ENCODE measurements around the gene TTYH3.
"Not testable (repeated sequence)": the region's sequence is repeated elsewhere in the genome, so short reads cannot be mapped to it uniquely, and the experiment has no call there.

TTYH3 gene

DNA sequence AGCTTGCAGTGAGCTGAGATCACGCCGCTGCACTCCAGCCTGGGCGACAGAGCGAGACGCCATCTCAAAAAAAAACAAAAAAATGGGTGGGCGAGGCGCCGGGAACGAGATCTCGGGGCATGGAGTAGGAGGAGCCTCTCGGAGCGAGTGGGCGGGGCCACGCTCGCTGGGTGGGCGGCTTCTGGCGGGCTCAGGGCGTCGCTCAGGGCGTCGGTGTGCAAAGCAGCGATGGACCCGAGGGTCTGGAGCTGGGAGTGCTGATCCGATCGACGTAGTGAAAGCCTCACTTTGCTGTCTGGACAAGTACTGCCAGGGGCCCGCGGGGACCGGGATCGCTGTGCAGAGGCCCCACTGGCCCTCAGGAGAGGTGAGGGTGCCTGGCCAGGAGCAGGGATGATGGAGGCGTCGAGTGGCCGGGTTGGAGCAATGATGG, 33.6 kb downstream of the TTYH3 start:
- DNase-seq (ENCODE audit: low spot score) = no peak

DNA sequence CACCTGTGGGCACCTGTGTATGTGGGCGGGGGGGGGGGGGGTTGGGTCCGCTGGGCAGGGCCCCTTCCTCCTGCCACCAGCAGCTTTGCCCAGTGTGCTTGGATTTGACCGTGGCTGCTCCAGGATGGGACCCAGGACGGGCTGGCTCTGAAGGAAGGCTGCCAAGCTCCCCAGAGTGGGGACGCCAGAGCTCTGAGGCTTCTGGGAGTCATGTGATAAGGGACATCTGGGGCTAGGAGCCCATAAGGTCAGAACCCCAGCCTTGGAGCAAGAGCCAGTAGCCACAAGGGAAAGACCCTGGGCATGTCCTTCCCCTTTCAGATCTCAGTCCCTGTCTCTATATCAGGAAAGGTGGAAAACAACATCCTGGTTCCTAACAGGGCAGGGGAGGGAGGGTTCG, 34.4 kb downstream of the TTYH3 start:
- no peak for DNase-seq (ENCODE audit: low spot score)

DNA sequence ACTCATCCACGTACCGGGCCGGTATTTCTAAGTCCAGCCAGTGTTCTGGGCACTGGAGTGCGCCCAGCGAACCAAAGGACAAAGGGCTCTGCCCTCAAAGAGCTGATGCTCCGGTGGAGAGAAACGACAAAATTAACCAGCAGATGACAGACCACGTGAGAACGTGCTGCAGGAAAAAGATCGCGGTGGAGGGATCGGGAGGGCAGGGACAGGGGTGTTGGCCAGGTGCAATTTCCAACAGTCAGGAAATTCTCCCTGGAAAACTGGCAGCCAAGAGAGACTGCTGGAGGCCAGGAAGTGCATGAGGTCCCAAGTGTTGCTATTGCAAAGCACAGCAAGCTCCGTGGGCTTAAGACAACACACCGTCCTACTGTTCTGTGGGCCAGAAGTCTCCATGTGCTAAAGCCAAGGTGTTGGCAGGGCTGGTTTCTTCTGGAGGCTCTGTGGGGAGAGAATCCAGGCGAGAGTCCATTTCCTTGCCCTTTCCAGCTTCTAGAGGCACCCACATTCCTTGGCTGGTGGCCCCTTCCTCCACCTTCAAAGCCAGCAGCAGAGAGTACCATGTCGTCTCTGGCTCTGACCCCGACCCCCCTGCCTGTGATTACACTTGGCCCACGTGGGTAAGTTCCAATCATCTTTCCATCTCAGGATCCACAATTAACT, 34.9 kb downstream of the TTYH3 start:
- DNase-seq (ENCODE audit: low spot score) = no peak

DNA sequence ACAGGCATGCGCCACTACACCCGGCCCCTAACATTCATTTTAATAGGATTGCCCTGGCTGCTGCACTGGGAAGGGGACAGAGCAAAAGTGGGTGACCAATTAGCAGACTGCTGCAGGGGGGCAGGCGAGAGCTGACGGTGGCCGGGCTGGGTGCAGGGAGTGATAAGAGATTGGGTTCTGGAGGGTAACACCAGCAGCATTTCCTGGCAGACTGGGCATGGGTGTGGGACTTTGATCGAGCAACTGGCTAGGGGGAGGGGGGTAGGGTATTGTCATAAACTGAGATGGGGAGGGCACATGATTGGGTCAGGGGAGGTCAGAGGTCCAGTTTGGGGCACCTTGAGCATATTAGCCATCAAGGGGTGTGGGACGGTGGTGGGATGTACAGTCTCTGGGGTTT, 36.1 kb downstream of the TTYH3 start:
- DNase-seq (ENCODE audit: low spot score) = no peak

DNA sequence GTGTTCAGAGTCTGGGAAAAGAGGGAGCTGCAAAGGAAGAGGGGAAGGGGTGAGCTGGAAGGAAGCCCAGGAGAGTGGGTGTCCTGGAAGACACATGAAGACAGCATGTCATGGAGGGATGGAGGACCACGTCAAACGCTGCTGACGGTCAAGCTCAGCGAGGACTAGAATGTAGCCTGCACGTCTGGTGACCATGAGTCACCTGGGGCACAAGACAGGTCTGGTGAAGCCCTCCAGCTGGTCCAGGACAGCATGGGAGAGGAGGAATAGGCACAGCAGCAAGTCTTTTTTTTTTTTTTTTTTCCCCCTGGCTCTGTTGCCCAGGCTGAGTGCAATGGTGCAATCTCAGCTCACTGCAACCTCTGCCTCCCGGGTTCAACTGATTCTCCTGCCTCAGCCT, 36.6 kb downstream of the TTYH3 start:
- no peak for DNase-seq (ENCODE audit: low spot score)

DNA sequence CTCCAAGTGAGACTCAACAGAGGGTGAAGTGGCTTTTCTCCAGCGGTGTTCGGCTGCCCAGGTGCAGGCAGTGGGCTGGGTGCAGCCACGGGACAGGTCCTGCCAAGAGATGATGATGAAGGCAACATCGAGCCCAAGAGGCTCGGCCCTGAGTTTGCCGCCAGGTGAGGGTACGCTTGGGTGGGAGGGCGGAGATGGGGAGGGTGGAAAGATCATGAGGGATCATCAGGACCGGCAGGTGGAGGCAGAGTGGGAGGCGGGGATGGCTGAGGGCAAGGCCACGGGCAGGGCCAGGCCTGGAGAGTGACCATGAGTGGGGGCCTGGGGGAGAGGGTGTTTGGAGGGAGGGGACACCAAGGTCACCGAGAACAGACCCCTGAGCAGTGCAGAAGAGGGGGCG, 38.4 kb downstream of the TTYH3 start:
- DNase-seq (ENCODE audit: low spot score) = no peak

DNA sequence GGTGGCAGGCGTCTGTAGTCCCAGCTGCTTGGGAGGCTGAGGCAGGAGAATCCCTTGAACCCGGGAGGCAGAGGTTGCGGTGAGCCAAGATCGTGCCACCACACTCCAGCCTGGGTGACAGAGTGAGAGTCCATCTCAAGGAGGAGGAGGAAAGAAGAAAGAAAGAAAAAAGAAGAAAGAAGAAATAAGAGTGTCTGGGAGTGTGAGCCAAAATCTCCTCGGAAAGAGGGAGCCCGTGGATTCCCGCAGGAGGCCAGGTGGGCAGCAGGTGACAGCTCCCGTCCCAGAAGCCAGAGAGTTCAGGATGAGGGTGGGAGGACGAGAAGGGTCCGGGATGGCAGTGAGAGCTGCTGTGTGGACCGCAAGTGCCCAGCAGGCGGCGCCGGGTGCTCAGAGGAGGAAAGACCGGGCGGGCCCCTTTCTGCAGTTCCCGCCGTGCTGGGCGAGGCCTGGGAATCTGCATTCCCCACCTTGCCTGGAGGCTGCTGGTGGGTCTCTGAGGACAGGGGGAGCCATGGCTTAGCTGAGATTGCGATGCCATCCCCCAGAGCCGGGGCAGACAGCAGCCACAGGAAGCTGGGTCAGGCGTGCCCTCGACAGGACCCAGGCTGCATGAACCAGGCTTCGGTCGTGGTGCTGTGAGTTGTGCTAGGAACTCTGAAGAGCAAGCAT, 39.1 kb downstream of the TTYH3 start:
- peak; percentile 90 for DNase-seq (ENCODE audit: low spot score)

DNA sequence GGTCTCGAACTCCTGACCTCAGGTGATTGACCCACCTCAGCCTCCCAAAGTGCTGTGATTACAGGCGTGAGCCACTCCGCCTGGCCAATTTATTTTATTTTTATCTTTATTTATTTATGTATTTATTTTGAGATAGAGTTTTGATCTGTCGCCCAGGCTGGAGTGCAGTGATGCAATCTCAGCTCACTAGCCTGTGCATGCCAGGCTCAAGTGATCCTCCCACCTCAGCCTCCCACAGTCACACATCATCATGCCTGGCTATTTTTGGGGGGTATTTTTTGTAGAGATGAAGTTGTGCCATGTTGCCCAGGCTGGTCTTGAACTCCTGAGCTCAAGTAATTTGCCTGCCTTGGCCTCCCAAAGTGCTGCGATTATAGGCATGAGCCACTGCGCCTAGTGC, 41.4 kb downstream of the TTYH3 start:
- DNase-seq (ENCODE audit: low spot score) = not testable (repeated sequence)

DNA sequence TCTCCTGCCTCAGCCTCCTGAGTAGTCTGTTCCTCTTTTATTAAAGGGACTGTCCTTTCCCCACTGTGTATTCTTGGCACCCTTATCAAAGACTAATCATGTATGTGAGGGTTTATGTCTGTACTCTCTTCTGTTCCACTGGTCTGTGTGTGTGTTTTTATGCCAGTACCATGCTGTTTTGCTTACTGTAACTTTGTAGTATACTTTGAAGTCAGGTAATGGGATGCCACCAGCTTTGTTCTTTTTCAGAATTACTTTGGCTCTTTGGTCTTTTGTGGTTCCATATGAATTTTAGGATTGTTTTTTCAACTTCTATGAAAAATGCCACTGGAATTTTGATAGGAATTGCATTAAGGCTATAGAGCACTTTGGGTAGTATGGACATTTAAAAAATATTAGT, 42.1 kb downstream of the TTYH3 start:
- no peak for DNase-seq (ENCODE audit: low spot score)

DNA sequence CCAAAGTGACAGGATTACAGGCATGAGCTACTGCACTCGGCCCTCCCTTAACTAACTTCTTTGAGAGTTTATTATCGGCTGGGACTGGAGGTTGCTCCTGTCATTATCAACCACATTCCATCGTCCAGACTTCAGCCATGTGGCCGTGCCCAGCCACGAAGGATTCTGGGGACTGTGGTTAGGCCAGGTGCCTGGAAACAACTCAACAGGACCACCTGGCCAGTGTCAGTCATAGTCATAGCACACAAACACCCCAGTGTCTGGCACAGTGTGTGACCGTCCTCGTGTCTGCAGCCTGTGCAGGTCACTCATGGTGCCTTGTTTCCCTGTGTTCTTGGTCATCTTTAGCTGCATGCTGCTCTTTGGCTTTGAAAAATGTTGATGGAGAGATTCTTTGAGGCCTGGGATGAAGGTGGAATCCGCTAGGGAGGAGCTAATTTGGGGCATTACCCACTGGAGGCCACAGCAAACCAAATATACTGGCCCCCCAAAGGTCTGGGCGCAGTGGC, 43.5 kb downstream of the TTYH3 start:
- DNase-seq (ENCODE audit: low spot score) = no peak

DNA sequence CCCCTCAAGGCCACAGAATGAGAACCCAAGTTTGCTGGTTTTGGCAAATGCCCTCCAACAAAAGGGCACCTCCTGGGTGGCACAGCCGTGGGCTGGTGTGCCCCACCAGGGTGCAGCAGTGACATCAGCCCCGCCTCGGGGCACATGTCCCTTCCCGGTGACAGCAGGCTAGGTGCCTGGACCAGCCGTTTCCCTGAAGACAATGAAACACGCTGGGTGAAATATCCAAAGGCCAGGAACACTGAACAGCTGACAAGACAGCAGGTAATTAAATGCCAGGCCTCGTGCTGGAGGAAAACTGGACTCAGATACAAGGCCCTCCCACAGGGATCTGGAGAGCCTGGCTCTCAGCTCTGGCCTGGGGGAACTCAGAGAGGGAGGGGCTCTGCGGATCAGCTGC, 44.8 kb downstream of the TTYH3 start:
- DNase-seq (ENCODE audit: low spot score) = not testable (repeated sequence)

DNA sequence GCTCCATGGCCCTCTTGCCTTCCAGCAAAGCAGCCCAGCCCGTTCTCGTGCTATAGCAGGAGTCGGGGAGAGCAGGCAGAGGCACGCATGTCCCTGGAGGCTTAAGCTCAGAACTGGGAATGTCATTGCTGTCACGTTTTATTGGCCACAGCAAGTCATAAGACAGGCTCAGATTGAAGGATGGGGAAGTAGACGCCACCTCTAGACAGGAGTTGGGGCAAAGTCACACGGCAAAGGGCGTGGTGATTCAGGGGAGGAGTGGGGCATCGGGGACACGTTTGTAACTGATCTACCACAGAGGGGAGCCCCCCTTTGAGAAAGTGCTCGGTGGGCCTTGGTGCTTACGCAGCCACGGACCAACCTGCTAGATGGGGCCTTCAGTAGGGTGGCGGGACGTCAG, 46.7 kb downstream of the TTYH3 start:
- not testable (repeated sequence) for DNase-seq (ENCODE audit: low spot score)

DNA sequence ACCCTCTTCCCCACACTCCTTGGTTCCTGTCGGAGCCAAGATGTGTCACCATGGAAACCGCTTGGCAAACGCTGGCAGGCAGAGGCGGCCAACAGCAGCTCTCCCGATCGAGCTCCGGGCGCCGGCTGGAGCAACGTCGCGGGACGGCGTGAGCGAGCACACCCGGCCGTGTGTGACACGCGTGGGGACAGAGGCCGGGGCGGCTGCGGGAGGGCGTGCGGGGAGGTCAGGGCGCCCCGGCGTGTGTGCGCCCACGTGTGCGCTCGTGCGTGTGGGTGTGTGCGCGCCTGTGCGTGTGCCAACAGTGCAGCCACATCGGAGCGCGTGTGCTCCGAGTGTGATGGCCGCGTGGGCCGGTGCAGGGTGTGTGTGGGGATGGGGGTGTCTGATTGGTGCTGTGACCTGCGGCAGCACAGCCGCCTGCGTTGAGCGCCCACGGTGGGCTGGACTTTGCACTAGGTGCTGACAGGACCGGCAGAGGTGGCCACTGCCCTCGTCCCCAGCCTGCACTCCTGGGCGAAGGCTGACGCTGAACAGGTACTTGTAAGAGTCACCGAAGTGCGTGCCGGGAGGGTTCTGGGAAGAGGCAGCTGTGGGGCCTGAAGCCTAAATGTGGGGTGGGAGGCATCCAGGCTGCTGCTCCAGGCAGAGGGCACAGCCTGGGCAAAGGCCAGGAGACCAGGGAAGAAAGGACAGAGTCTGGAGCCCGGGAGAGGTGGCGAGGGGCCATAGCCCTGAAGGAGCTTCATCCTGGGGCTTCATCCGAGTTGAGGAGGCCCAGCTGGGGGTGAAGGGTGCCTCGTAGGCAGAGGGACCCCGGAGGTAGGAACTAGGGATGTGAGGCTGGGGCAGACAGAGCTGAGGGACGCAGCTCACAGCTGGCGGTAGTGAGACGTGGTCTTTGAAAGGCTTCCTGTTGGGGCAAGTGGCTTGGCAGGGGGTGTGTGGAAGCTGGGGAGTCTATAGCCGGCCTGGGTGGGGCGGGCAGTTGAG, 47.6 kb downstream of the TTYH3 start:
- DNase-seq (ENCODE audit: low spot score) = not testable (repeated sequence)

DNA sequence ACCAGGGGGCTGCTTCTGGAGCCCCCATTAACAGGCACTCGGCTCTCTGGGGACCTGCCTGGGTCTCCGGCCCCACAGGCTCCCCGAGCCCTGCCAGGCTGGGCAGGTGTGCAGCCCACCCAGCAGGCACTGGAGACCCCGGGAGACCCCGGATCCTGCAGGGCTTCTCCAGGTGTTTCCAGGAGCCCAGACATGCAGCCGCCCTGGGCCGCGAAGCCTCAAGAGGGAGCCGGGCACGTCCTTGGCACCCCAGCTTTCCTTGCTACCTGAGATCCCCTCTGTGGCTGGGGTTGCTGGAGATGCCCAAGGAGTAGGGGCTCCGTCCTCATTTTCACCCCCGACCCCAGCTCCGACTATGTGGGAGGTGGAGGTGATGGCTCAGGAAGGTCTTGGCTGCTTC, 48.5 kb downstream of the TTYH3 start:
- no peak for DNase-seq (ENCODE audit: low spot score)

DNA sequence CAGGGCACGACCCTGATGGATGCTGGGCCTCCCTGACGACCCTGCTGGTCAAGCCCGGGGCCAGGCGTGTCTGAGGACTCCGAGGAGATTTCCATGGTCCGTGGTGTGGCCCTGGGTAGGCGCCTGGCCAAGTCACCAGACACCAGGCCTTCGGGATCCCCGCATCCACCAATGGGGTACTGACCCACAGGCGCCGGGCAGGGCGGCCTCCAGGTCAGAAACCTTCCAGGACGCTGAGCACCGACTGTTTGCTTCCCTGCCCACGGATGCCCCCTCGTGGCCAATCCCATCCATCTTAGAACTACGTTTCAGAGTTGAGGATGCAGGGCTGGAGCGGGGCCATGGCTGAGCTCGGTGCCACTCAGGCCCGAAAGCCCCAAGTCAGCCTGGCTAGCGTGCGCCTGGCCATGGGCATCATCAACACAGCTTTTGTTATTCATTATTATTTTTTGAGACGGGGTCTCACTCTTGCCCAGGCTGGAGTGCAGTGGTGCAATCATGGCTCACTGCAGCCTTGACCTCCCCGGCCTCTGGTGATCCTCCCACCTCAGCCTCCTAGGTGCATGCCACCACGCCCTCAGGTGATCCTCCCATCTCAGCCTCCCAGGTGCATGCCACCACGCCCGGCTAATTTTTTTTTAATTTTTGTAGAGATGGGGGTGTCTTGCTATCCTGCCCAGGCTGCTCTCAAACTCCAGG, 49.2 kb downstream of the TTYH3 start:
- DNase-seq (ENCODE audit: low spot score) = peak; percentile 86

DNA sequence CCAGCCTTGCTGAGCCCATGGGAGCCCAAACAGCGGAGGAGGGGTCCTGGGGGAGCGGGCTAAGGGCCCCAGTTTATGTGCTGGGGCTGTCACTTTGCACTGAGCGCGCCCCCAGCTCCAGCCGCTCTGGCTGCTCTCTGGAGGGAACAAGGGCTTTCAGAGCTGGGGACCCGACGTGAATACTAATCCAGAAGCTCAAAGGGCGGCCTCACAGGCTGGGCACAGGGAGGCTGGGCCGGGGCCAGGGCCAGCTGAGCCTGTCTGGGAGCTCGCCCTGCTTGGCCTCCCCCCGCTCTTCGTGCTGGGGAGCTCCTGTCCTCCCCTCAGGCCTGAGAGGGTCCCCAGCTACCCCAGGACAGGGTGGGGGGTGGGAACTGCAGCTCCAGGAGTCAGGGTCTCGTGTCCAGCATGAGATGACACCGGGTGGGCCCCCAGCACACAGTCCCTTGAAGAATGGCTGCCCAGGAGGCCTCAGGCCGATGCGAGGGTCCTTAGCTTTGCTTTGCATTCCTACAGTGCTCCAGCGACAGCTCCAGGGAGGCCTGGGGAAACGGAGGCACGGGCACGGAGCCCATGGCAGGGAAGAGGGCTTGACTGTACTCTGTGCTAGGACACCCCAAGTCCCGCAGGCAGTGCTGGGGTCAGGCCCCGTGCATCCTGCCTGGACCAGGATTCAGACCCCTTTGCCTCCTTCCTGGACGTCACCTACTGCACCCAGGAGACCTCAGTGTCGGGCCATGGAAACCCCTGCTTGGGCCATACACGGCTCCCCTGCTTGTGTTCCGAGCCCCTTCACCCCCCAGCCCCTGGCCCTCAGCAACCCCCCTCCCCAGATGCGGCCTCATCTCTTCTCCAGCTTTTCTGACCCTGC, 50.4 kb downstream of the TTYH3 start:
- DNase-seq (ENCODE audit: low spot score) = no peak

DNA sequence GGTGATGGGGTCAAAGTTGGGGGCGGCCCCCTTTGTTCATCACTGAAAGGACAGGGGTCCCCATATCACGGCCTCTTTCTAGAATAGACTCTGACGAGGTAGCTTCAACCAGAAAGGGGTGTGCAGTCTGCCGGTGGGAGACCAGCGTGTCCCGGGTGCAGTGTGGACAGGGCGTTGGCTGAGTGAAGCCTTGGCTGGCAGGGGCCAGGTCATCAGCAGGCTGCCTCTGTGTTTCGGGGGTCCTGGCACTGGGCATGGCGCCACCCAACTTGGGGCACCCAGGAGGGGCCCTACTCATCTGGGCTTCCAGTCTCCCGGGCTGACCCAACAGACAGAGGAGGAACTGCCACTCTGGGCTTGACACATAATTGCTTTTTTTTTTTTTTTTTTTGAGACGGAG, 52.7 kb downstream of the TTYH3 start:
- DNase-seq (ENCODE audit: low spot score) = no peak

DNA sequence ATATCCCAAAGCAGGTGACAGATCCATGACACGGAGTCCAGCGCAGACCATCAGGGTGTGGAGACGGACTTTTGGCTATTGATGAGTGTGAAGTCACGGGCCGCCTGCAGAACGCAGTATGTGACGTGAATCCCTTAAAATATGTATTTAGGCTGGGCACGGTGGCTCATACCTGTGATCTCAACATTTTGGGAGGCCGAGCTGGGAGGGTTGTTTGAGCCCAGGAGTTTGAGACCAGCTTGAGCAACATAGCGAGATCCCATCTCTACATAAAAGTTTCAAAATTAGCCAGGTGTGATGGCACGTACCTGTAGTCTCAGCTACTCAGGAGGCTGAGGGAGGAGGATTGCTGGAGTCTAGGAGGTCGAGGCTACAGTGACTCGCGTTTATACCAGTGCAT, 54.3 kb downstream of the TTYH3 start:
- no peak for DNase-seq (ENCODE audit: low spot score)

DNA sequence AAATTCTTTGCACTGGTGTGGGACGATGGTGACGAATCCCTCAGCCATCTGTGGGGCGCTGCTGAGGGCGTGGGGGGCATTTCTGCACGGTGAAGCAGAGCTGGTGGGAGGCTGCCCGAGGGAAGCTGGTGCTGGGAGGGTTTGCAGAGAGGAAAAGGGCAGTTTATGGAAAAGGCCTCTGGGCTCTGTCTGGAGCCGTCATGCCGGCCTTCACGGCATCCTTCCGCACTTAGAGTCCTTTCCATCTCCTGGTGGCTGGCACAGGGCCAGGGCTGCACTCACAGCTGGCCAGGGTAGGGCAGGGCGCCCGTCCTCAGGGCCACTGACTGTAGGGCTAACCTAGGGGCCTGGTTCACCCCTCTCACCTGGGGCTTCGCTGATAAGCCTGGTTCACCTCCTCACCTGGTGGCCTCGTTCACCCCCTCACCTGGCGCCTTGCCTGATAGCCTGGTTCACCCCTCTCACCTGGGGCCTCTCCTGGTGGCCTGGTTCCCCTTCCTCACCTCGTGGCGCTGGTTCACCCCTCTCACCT, 55.6 kb downstream of the TTYH3 start:
- no peak for DNase-seq (ENCODE audit: low spot score)

DNA sequence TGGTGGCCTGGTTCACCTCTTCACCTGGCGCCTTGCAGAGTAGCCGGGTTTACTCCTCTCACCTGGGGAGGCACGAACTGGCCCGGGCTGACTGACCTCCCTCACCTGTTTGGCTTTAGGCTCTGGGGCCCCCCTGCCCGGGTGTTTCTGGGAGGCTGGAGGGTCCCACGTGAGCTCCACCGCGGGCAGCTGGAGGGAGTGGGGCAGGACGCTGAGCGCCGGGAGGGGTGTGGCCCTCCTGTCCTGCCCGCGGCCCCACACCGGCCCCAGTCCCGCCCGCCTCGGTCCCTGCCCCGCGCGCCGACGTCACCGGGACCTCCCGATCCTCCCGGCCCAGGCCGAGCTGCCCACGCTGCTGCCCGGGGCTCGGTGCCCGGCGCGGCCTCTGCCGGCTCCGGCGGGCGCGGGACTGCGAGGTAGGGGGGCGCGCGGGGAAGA, 56.1 kb downstream of the TTYH3 start, which contains the start of gene AMZ1:
TSS of gene AMZ1 (plus strand) at position 322 of the 438 bp plus-strand sequence. CDS start 12,250 bp downstream, outside the sequence.
- no peak for DNase-seq (ENCODE audit: low spot score)

All from D341Med (cell line).